Measurements from ENCODE around the gene TNFSF13B.
"Not testable (repeated sequence)": the region's sequence is repeated elsewhere in the genome, so short reads cannot be mapped to it uniquely, and the experiment has no call there.

The TNFSF13B gene

GRCh38 chr13:108281901-108282300 is 12.4 kb downstream of the TNFSF13B start:
- no peak for DNase-seq (ENCODE audit: low spot score)

GRCh38 chr13:108283110-108283509 is 13.6 kb downstream of the TNFSF13B start:
- DNase-seq (ENCODE audit: low spot score) = no peak

- DNase-seq (ENCODE audit: low spot score) = no peak
Observed at GRCh38 chr13:108288741-108289140, 19.2 kb downstream of the TNFSF13B start.

DNA sequence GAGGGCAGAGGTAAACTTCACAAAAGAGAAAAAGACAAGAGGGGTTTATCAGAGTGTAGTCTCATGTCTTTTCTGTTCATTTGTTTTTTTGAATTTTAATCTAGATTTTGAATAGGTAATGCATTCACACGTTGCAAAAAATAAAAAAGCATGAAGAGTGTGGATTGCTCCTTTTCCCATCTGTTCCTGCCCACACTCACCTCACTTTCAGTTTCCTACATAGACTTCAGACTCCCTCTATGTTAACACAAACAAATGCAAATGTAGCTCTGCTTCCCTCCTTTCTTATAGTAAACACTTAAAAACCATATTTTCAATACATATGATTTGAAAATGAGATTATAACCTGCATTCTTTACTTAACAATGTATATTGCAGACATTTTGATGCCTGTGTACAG is 20.3 kb downstream of the TNFSF13B start:
- no peak for DNase-seq (ENCODE audit: low spot score)

GRCh38 chr13:108297114-108297513 is 27.6 kb downstream of the TNFSF13B start:
- no peak for DNase-seq (ENCODE audit: low spot score)

DNA sequence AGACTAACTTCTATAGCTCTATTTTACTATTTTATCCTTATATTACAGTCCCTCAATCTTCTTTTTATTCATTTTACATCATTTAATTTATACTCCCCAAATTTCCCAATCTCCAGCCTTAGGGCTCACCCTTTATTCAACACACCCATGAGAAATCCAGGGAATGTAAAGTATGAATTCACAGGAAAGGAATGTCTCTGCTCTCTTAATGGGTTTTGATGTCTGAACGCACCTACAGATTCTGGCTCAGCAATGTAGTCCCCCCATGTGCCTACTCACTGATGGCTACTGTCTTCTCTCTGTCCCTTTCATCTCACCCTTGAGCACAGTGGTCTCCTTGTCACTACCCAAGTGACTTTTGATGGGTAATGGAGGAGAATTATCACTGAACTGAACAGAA is 32.8 kb downstream of the TNFSF13B start:
- no peak for DNase-seq (ENCODE audit: low spot score)

- no peak for DNase-seq (ENCODE audit: low spot score)
Observed at GRCh38 chr13:108304170-108305016, 34.9 kb downstream of the TNFSF13B start.

- DNase-seq (ENCODE audit: low spot score) = no peak
Observed at GRCh38 chr13:108305655-108306054, 36.1 kb downstream of the TNFSF13B start.

- no peak for DNase-seq (ENCODE audit: low spot score)
Observed at GRCh38 chr13:108306860-108307259, 37.3 kb downstream of the TNFSF13B start.

- DNase-seq (ENCODE audit: low spot score) = not testable (repeated sequence)
Observed at GRCh38 chr13:108311596-108311995, 42.1 kb downstream of the TNFSF13B start.

DNA sequence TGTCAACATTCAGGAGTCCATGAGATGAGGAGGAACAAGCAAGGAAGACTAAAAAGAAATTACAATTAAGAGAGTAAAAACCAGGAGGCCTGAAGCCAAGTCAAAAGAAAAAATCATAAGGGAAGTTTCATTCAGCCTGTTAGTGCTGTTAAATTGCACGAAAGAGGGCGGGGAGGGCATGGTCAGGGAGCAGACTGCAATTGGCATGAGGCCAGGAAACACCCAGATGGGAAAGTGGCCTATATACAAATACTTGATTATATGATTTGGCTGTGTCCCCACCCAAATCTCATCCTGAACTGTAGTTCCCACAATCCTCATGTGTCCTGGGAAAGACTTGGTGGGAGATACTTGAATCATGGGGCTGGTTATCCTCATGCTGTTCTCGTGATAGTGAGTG is 43.9 kb downstream of the TNFSF13B start:
- no peak for DNase-seq (ENCODE audit: low spot score)

- DNase-seq (ENCODE audit: low spot score) = no peak
Observed at GRCh38 chr13:108315273-108315672, 45.8 kb downstream of the TNFSF13B start.

DNA sequence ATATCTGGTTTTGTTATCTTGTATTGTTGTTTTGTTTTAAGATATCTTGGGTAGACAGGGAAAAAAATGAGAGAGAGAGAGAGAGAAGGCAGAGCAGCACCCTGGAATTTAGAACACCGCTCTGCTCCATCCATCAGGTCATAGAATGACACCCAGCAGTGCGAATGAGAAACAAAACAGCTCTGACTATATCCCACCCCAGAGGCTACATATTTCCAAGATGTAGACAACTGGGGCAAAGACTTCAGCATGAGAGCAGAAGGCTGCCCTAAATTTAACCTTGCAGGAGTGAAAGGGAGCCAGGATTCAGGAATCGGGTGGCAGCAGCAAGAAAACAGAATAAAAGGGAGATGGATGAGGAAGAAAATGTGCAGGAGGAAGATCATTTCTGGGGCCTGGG is 46.5 kb downstream of the TNFSF13B start:
- DNase-seq (ENCODE audit: low spot score) = no peak

DNA sequence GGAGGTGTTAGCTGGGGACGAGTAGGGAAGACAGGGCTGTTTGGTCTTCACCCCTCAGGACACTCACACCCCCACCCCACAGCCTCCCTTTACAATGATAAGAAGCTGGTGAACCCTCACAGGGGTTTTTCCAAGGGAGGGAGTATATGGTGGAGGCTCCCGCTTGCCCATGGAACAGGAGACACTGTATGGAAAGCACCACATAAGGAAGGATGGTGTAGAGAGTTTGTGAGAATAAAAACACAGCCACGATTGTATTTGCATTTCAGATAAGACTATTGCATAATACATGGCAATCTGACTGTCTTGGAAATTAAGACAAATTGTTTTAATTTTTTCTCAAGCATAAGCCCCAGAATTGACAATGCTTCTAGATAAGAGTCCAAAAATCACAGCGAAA is 46.9 kb downstream of the TNFSF13B start:
- no peak for DNase-seq (ENCODE audit: low spot score)

DNA sequence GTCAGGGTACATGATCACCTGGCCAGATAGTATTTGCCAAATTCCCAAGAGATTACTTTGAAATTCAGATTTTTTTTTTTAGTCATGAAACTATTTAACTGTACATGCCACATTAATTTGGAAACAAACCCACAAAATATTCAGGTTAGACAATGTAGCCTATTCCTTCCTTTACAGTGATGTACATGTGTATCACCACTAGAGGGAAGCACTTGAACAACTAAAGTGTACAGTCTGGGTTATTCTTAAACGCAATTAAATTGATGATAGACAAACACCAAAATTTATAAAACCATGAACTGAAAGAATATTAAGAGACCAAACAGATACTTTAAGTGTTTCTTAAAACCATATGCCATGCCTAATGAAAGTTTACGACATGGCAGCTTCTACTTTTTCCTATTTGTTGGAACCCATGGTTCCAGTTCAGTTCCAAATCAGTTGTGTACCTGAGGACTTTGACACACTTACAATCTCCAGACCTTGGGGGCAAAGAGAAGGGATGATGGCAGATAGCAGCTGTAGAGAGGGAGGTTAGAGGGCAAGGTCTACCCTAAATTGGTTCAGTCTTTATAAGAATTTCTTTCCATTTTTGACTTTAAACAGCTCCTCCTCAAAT is 52.8 kb downstream of the TNFSF13B start:
- DNase-seq (ENCODE audit: low spot score) = peak; percentile 62

GRCh38 chr13:108323031-108323430 is 53.5 kb downstream of the TNFSF13B start:
- no peak for DNase-seq (ENCODE audit: low spot score)

GRCh38 chr13:108325863-108326262 is 56.3 kb downstream of the TNFSF13B start:
- no peak for DNase-seq (ENCODE audit: low spot score)

GRCh38 chr13:108326309-108326708 is 56.8 kb downstream of the TNFSF13B start:
- no peak for DNase-seq (ENCODE audit: low spot score)

DNA sequence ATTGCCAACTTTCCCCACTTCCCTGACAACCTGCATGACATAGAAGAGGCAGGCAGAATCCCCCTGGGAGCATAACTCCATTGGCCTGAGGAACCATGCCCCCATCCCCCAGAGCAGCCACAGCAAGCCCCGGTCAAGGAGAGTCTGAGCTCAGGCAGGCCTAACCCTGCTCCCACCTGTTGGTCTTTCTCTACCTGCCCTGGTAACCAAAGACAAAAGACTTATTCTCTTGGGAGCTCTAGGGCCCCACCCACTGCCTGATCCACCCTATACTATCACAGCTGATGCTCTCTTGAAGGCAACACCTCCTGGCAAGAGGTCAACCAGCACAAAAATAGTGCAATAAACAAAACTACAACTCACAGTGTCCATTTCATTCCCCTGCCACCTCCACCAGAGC is 59.3 kb downstream of the TNFSF13B start:
- DNase-seq (ENCODE audit: low spot score) = no peak

DNA sequence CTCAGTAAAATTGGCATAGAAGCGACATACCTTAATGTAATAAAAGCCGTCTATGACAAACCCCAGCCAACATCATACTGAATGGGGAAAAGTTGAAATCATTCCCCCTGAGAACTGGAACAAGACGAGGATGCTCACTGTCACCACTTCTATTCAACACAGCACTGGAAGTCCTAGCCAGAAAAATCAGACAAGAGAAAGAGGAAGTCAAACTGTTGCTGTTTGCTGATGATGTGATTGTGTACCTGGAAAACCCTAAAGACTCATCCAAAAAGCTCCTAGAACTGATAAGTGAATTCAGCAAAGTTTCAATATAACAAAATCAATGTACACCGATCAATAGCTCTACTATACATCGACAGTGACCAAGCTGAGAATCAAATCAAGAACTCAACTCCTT is 63.3 kb downstream of the TNFSF13B start:
- no peak for DNase-seq (ENCODE audit: low spot score)

DNA sequence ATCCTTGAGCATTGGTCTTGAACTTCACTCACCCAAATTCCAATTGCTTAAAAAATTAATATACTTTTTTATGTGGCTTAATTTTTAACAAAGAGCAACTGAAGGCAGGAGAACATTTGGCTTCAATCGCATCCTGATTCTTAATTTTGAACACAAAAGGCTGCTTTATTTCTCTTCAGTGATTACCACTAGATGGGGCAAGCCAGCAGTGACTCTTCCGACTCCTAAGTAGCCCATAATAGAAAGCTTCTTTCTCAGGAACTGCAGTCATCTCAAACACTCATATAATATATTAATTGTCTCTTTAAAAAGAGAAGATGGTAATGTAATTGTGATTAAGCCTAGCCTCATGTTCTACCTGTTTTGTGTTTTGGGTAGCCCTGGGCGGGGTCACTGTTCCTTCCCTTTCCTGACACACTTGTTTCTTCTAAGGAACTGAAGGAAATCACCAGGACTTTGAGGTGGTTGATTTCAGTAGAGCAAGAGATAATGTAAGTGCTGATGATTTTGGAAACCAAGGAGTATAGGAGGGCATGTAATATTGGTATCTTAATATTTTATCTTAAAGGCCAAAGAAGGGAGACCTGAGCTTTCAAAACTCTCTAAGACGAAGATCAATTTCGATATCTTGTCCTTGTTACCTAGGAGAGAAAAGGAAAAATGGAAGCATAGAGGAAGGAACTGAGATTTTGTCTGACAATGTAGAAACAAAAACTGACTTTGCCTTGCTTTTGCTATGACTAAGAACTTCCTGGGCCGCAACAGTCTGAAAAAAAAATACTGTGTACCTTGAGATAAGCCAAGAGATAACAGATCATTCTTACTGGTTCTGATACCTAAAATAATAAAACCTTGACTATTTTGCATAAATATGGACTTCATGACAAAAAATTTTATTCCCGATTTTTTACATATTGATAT is 73.1 kb downstream of the TNFSF13B start:
- peak; percentile 51 for DNase-seq (ENCODE audit: low spot score)

GRCh38 chr13:108345016-108345415 is 75.5 kb downstream of the TNFSF13B start:
- DNase-seq (ENCODE audit: low spot score) = no peak

- no peak for DNase-seq (ENCODE audit: low spot score)
Observed at GRCh38 chr13:108346376-108346775, 76.9 kb downstream of the TNFSF13B start.
